Measurements from ENCODE around the gene TBC1D1. TPM values are rescaled to one million over a fixed set of nuclear protein-coding genes. Genes with fewer than 3 reads are reported as not detected.
A peak's percentile ranks its signal among the peaks of the same experiment; 100 is the strongest.

TBC1D1 gene
- total RNA-seq, 5 donors from 2014 or later (not counting 1 experiment from before 2014, with no cell fraction given) = 46.3 to 58.1 (median 47.6) TPM

GRCh38 chr4:37988670-37989069 lies 97.8 kb downstream of the TBC1D1 start:
- Histone ChIP-seq H3K4me3 (ENCODE audit: control insufficient read depth in 1 of 2, extremely low read depth in 1 of 2, low read length in 1 of 2) (no peak overlapping the region), H3K27me3 (replicated peaks in 1 of 2; ENCODE audit: control insufficient read depth in 2 of 2, extremely low read depth in 1 of 2, insufficient read depth in 2 of 2, low read length in 1 of 2) (no peaks in the 10 kb centered on the region), H3K9me3 (no peaks in the 10 kb centered on the region), H3K36me3 (ENCODE audit: control insufficient read depth in 2 of 2, extremely low read depth in 1 of 2, insufficient read depth in 1 of 2, low read length in 1 of 2) (no peaks in the 10 kb centered on the region), H3K27ac (ENCODE audit: low read length) (no peak overlapping the region), H3K4me1 (ENCODE audit: control insufficient read depth in 1 of 2, extremely low read depth in 1 of 2, insufficient read depth in 2 of 2, low read length in 2 of 2) (no peaks in the 10 kb centered on the region)
- H3K27ac Mint-ChIP-seq = no peak overlapping the region
- DNase-seq = no peak
- H3K4me1 Mint-ChIP-seq = peaks cover 16 to 43% (median 24%) of the 10 kb centered on the region in 3 donors
- ATAC-seq (replicated peaks in 1 of 4) = no peak
- WGBS (ENCODE audit: insufficient coverage) = 100% methylated on average over 5 of the region's 5 CpGs
- ChIA-PET POLR2A (no interaction called here), CTCF (interaction anchor here in 1 of 2 donors (0.5 kb wide), 2 partner anchors 96 to 1964 kb away, joined by 4 read pairs; no protein-coding TSS in a partner anchor)
- H3K4me3 Mint-ChIP-seq = no peak overlapping the region
- no peaks in the 10 kb centered on the region for H3K9me3 Mint-ChIP-seq
- peaks cover 27% of the 10 kb centered on the region for H3K36me3 Mint-ChIP-seq
- no peaks in the 10 kb centered on the region for H3K27me3 Mint-ChIP-seq

GRCh38 chr4:37989398-37990260 lies 98.7 kb downstream of the TBC1D1 start:
- H3K27me3 Mint-ChIP-seq = no peaks in the 10 kb centered on the region
- H3K4me3 Mint-ChIP-seq = no peak overlapping the region
- Histone ChIP-seq H3K4me3 (ENCODE audit: control insufficient read depth in 1 of 2, extremely low read depth in 1 of 2, low read length in 1 of 2) (no peak overlapping the region), H3K27ac (ENCODE audit: low read length) (no peak overlapping the region), H3K36me3 (ENCODE audit: control insufficient read depth in 2 of 2, extremely low read depth in 1 of 2, insufficient read depth in 1 of 2, low read length in 1 of 2) (no peaks in the 10 kb centered on the region), H3K27me3 (replicated peaks in 1 of 2; ENCODE audit: control insufficient read depth in 2 of 2, extremely low read depth in 1 of 2, insufficient read depth in 2 of 2, low read length in 1 of 2) (no peaks in the 10 kb centered on the region), H3K9me3 (no peaks in the 10 kb centered on the region), H3K4me1 (ENCODE audit: control insufficient read depth in 1 of 2, extremely low read depth in 1 of 2, insufficient read depth in 2 of 2, low read length in 2 of 2) (peaks cover 0 to 1% of the 10 kb centered on the region in 2 experiments)
- CTCF ChIA-PET = interaction anchor here in 1 of 2 donors (0.5 kb wide), 2 partner anchors 95 to 1963 kb away, joined by 4 read pairs; no protein-coding TSS in a partner anchor
- POLR2A ChIA-PET = interaction anchor here (0.6 kb wide), 2 partner anchors 9 to 553 kb away, joined by 3 to 4 read pairs; no protein-coding TSS in a partner anchor
- 97% methylated on average over 3 of the region's 8 CpGs for WGBS (ENCODE audit: insufficient coverage)
- H3K4me1 Mint-ChIP-seq = peaks cover 19 to 44% (median 30%) of the 10 kb centered on the region in 3 donors
- no peak overlapping the region for H3K27ac Mint-ChIP-seq
- DNase-seq (no peak), ATAC-seq (replicated peaks in 1 of 4) (no peak)
- H3K9me3 Mint-ChIP-seq = no peaks in the 10 kb centered on the region
- peaks cover 31% of the 10 kb centered on the region for H3K36me3 Mint-ChIP-seq

GRCh38 chr4:37990731-37991245 lies 99.9 kb downstream of the TBC1D1 start:
- no peak overlapping the region for H3K4me3 ChIP-seq (ENCODE audit: control insufficient read depth in 1 of 2, extremely low read depth in 1 of 2, low read length in 1 of 2)
- Mint-ChIP-seq H3K27me3 (no peaks in the 10 kb centered on the region), H3K27ac (no peak overlapping the region), H3K36me3 (peaks cover 35% of the 10 kb centered on the region), H3K4me3 (no peak overlapping the region), H3K9me3 (no peaks in the 10 kb centered on the region), H3K4me1 (peaks cover 27 to 51% (median 30%) of the 10 kb centered on the region in 3 donors)
- H3K9me3 ChIP-seq = no peaks in the 10 kb centered on the region
- POLR2A ChIA-PET = interaction anchor here (0.6 to 0.7 kb wide), 4 partner anchors 11 to 1393 kb away, joined by 3 to 4 read pairs (median 4); no protein-coding TSS in a partner anchor
- CTCF ChIA-PET = interaction anchor here (0.5 to 0.6 kb wide), 4 partner anchors 64 to 1476 kb away, joined by 3 to 8 read pairs (median 4); no protein-coding TSS in a partner anchor
- H3K4me1 ChIP-seq (ENCODE audit: control insufficient read depth in 1 of 2, extremely low read depth in 1 of 2, insufficient read depth in 2 of 2, low read length in 2 of 2) = peaks cover 0 to 2% of the 10 kb centered on the region in 2 experiments
- WGBS (ENCODE audit: insufficient coverage) = no CpG with 5 or more reads among the region's 5 CpGs
- H3K36me3 ChIP-seq (ENCODE audit: control insufficient read depth in 2 of 2, extremely low read depth in 1 of 2, insufficient read depth in 1 of 2, low read length in 1 of 2) = no peaks in the 10 kb centered on the region
- no peaks in the 10 kb centered on the region for H3K27me3 ChIP-seq (replicated peaks in 1 of 2; ENCODE audit: control insufficient read depth in 2 of 2, extremely low read depth in 1 of 2, insufficient read depth in 2 of 2, low read length in 1 of 2)
- no peak overlapping the region for H3K27ac ChIP-seq (ENCODE audit: low read length)
- ATAC-seq (replicated peaks in 1 of 4) = no peak
- no peak for DNase-seq

- H3K27ac ChIP-seq (ENCODE audit: low read length) = no peak overlapping the region
- H3K4me1 ChIP-seq (ENCODE audit: control insufficient read depth in 1 of 2, extremely low read depth in 1 of 2, insufficient read depth in 2 of 2, low read length in 2 of 2) = peaks cover 0 to 2% of the 10 kb centered on the region in 2 experiments
- peaks cover 30 to 50% (median 32%) of the 10 kb centered on the region in 3 donors for H3K4me1 Mint-ChIP-seq
- no peak overlapping the region for H3K27ac Mint-ChIP-seq
- DNase-seq (no peak), ATAC-seq (replicated peaks in 1 of 4) (no peak)
- no peaks in the 10 kb centered on the region for H3K27me3 Mint-ChIP-seq
- no peaks in the 10 kb centered on the region for H3K27me3 ChIP-seq (replicated peaks in 1 of 2; ENCODE audit: control insufficient read depth in 2 of 2, extremely low read depth in 1 of 2, insufficient read depth in 2 of 2, low read length in 1 of 2)
- H3K4me3 Mint-ChIP-seq = no peak overlapping the region
- POLR2A ChIA-PET = interaction anchor here in 1 of 2 donors (0.6 to 0.7 kb wide), 2 partner anchors 494 to 751 kb away, joined by 4 read pairs; no protein-coding TSS in a partner anchor
- H3K9me3 Mint-ChIP-seq = no peaks in the 10 kb centered on the region
- CTCF ChIA-PET = no interaction called here
- H3K4me3 ChIP-seq (ENCODE audit: control insufficient read depth in 1 of 2, extremely low read depth in 1 of 2, low read length in 1 of 2) = no peak overlapping the region
- H3K9me3 ChIP-seq = no peaks in the 10 kb centered on the region
- peaks cover 33% of the 10 kb centered on the region for H3K36me3 Mint-ChIP-seq
- WGBS (ENCODE audit: insufficient coverage) = 98% methylated on average over 7 of the region's 8 CpGs
- no peaks in the 10 kb centered on the region for H3K36me3 ChIP-seq (ENCODE audit: control insufficient read depth in 2 of 2, extremely low read depth in 1 of 2, insufficient read depth in 1 of 2, low read length in 1 of 2)
Measured at GRCh38 chr4:37991623-37992410, 100.9 kb downstream of the TBC1D1 start.

- no peaks in the 10 kb centered on the region for H3K9me3 ChIP-seq
- H3K27ac Mint-ChIP-seq = no peak overlapping the region
- ChIA-PET CTCF (no interaction called here), POLR2A (interaction anchor here in 1 of 2 donors (0.8 kb wide), 1 partner anchor 315 kb away, joined by 3 read pairs; no protein-coding TSS in a partner anchor)
- H3K27me3 Mint-ChIP-seq = no peaks in the 10 kb centered on the region
- no peak overlapping the region for H3K4me3 Mint-ChIP-seq
- peaks cover 22% of the 10 kb centered on the region for H3K36me3 Mint-ChIP-seq
- H3K27ac ChIP-seq (ENCODE audit: low read length) = no peak overlapping the region
- no peaks in the 10 kb centered on the region for H3K27me3 ChIP-seq (replicated peaks in 1 of 2; ENCODE audit: control insufficient read depth in 2 of 2, extremely low read depth in 1 of 2, insufficient read depth in 2 of 2, low read length in 1 of 2)
- peaks cover 3 to 5% of the 10 kb centered on the region in 2 experiments for H3K4me1 ChIP-seq (ENCODE audit: control insufficient read depth in 1 of 2, extremely low read depth in 1 of 2, insufficient read depth in 2 of 2, low read length in 2 of 2)
- WGBS (ENCODE audit: insufficient coverage) = 96% methylated on average over 9 of the region's 10 CpGs
- H3K4me1 Mint-ChIP-seq = peaks cover 37 to 52% (median 45%) of the 10 kb centered on the region in 3 donors
- no peak overlapping the region for H3K4me3 ChIP-seq (ENCODE audit: control insufficient read depth in 1 of 2, extremely low read depth in 1 of 2, low read length in 1 of 2)
- H3K9me3 Mint-ChIP-seq = no peaks in the 10 kb centered on the region
- H3K36me3 ChIP-seq (ENCODE audit: control insufficient read depth in 2 of 2, extremely low read depth in 1 of 2, insufficient read depth in 1 of 2, low read length in 1 of 2) = no peaks in the 10 kb centered on the region
- ATAC-seq (replicated peaks in 1 of 4) (no peak), DNase-seq (no peak)
Measured at GRCh38 chr4:37993806-37994205, 102.9 kb downstream of the TBC1D1 start.

- Mint-ChIP-seq H3K4me3 (no peak overlapping the region), H3K9me3 (no peaks in the 10 kb centered on the region), H3K4me1 (peaks cover 44 to 54% (median 52%) of the 10 kb centered on the region in 3 donors), H3K36me3 (peaks cover 21% of the 10 kb centered on the region), H3K27me3 (no peaks in the 10 kb centered on the region), H3K27ac (peak overlapping the region; percentile 1 to 76)
- no peak overlapping the region for H3K4me3 ChIP-seq (ENCODE audit: control insufficient read depth in 1 of 2, extremely low read depth in 1 of 2, low read length in 1 of 2)
- no peak for ATAC-seq (replicated peaks in 1 of 4)
- WGBS (ENCODE audit: insufficient coverage) = 100% methylated on average over 1 of the region's 3 CpGs
- no peaks in the 10 kb centered on the region for H3K27me3 ChIP-seq (replicated peaks in 1 of 2; ENCODE audit: control insufficient read depth in 2 of 2, extremely low read depth in 1 of 2, insufficient read depth in 2 of 2, low read length in 1 of 2)
- ChIA-PET CTCF (interaction anchor here in 1 of 2 donors (0.5 kb wide), 1 partner anchor 1159 kb away, joined by 3 read pairs; no protein-coding TSS in a partner anchor), POLR2A (no interaction called here)
- no peaks in the 10 kb centered on the region for H3K9me3 ChIP-seq
- peaks cover 5 to 6% of the 10 kb centered on the region in 2 experiments for H3K4me1 ChIP-seq (ENCODE audit: control insufficient read depth in 1 of 2, extremely low read depth in 1 of 2, insufficient read depth in 2 of 2, low read length in 2 of 2)
- H3K36me3 ChIP-seq (ENCODE audit: control insufficient read depth in 2 of 2, extremely low read depth in 1 of 2, insufficient read depth in 1 of 2, low read length in 1 of 2) = no peaks in the 10 kb centered on the region
- DNase-seq = no peak
- no peak overlapping the region for H3K27ac ChIP-seq (ENCODE audit: low read length)
Measured at GRCh38 chr4:37994569-37994968, 103.7 kb downstream of the TBC1D1 start.

Data from T-cell (primary cell).